Kidney epithelial cell (primary cell): ENCODE results near the gene ELOVL6. TPM values are rescaled to one million over a fixed set of nuclear protein-coding genes. Genes with fewer than 3 reads are reported as not detected.

Source experiments
- DNase-seq: peaks from one replicate; pipeline ENCODE4 v3.0.0-alpha.2; 2010; ENCODE audit warnings: low read depth
- H3K27me3 ChIP-seq: 2 replicates; pipeline ENCODE4 v1.6.0; 2011; ENCODE audit warnings: low read length; ENCODE audit not compliant: control insufficient read depth, insufficient read depth
- H3K36me3 ChIP-seq: 2 replicates; pipeline ENCODE4 v1.5.1; 2011; ENCODE audit warnings: low read length; ENCODE audit not compliant: control insufficient read depth, insufficient read depth
- H3K4me3 ChIP-seq: 2 replicates; pipeline ENCODE4 v1.5.1; 2011; ENCODE audit warnings: low read depth, mild to moderate bottlenecking, control low read depth, low read length
- CTCF ChIP-seq: IDR thresholded peaks from 2 replicates; pipeline ENCODE4 v1.5.1; 2011; ENCODE audit warnings: mild to moderate bottlenecking, moderate library complexity, low read length, control low read depth, inconsistent platforms; ENCODE audit not compliant: insufficient read depth, poor library complexity, severe bottlenecking
- total RNA-seq: library from RNA; depleted of rRNA; stranded (reverse); fragments of >200 nt; gene quantifications from 2 replicates; pipeline ENCODE4 v1.2.3, GENCODE V29; 2015

ELOVL6 gene
- total RNA-seq, 1 donor from 2014 or later, result 21.6 TPM

DNA sequence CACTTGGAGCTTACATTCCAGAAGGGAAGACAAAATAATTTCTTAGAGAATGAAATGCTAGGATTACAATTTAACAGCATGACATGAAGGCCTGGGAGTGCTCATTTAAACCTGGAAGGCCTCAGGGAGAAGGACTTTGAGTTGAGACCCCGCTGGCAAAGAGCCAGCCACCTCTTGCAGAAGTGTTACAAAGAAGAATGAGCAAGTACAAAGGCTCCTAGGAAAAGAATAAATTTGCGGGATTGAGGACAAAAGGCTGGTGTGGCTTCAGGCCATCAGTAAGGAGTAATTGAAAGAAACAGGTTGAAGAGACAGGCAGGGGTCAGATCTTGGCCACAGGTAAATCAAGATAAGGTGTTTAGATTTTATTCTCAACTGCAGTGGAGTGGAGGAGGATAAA lies 3.1 kb upstream of the ELOVL6 start:
- Histone ChIP-seq H3K4me3 (no peak overlapping the region), H3K36me3 (no peaks in the 10 kb centered on the region), H3K27me3 (no peaks in the 10 kb centered on the region)
- TF ChIP-seq CTCF, result no peak
- DNase-seq, result no peak

DNA sequence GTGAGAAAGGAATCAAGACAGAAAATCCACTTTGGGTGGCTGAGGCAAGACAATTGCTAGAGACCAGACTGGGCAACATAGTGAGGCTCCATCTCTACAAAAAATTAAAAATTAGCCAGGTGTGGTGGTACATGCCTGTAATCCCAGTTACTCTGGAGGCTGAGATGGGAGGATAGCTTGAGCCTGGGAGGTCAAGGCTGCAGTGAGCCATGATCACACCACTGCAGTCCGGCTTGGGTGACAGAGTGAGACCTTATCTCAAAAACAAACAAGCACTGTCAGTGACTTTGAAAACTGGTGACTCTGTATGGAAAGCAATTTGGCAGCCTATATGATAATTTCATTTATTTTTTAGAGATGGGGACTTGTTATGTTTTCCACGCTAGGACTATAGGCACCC lies 2.3 kb upstream of the ELOVL6 start:
- no peak for DNase-seq
- H3K4me3 ChIP-seq, result no peak overlapping the region
- no peak for TF ChIP-seq CTCF
- no peaks in the 10 kb centered on the region for H3K27me3 ChIP-seq
- no peaks in the 10 kb centered on the region for H3K36me3 ChIP-seq

GRCh38 chr4:110198049-110198434 lies 373 bp downstream of the ELOVL6 start:
- H3K36me3 ChIP-seq, result no peaks in the 10 kb centered on the region

GRCh38 chr4:110197529-110198042 lies 829 bp downstream of the ELOVL6 start:
- Histone ChIP-seq H3K36me3 (no peaks in the 10 kb centered on the region), H3K27me3 (no peaks in the 10 kb centered on the region), H3K4me3 (peak overlapping the region; percentile 61)
- no peak for DNase-seq
- no peak for TF ChIP-seq CTCF

More at GRCh38 chr4:110198049-110198434, 373 bp downstream of the ELOVL6 start:
- no peak for TF ChIP-seq CTCF
- peak overlapping the region; percentile 61 for H3K4me3 ChIP-seq
- no peak for DNase-seq
- no peaks in the 10 kb centered on the region for H3K27me3 ChIP-seq

DNA sequence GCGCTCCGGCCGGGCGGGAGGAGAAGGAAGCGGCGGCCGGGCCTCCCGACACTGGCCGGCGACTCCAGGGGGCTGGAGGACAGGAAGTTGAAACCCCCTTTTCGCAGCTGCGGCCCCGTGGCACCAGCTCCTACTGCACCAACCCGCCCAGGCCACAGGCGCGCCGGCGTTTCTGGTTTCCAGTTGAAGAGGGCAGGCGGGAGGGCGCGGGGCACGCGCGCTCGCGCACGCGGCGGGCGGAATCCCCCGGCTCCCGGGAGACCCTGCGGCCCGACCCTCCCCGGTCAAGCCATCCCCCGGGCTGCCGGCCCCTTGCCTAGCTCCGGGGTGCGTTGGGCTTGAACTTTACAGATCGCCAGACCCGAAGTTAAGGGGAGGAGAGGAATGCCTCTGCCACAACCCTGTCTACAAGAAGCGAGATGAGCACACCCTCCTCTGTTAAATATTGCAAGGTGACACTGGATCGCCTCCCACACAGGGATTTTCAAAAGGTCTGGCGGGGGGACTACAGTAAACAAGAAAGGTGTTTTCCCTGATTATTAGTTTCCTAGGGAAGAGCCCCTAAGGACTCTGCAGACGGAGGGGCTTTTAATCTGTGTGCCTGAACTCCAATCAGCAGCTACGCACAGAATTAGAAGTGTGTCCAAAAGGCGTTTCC lies 1.4 kb downstream of the ELOVL6 start:
- no peak for TF ChIP-seq CTCF
- peak overlapping the region; percentile 61 for H3K4me3 ChIP-seq
- no peaks in the 10 kb centered on the region for H3K27me3 ChIP-seq
- no peaks in the 10 kb centered on the region for H3K36me3 ChIP-seq
- no peak for DNase-seq
